NB4 (cell line): ENCODE results near the gene CAST.

Source experiments
- DNase-seq: peaks from one replicate; pipeline ENCODE4 v3.0.0; 2010; ENCODE audit warnings: low read depth
- H3K4me3 ChIP-seq: one replicate; pipeline ENCODE4 v1.5.1; 2011; ENCODE audit warnings: mild to moderate bottlenecking, low read depth, low read length, moderate library complexity
- CTCF ChIP-seq: IDR thresholded peaks from one replicate; pipeline ENCODE4 v1.5.1; 2012; ENCODE audit warnings: low read depth, low read length
- MYC ChIP-seq: IDR thresholded peaks from 2 replicates; pipeline ENCODE4 v1.6.1; 2011; ENCODE audit warnings: low read depth, low read length
- POLR2A ChIP-seq: IDR thresholded peaks from 2 replicates; pipeline ENCODE4 v1.6.1; 2011; ENCODE audit warnings: mild to moderate bottlenecking; ENCODE audit not compliant: insufficient read length; ENCODE audit errors: extremely low read depth
- TF ChIP-seq, protein P1 (sequence below): IDR thresholded peaks from 2 replicates; pipeline ENCODE4 v1.6.1; 2011; ENCODE audit warnings: low read depth, low read length

The CAST gene

GRCh38 chr5:96808868-96809558 is 146.8 kb downstream of the CAST start:
- TF ChIP-seq MYC (no peak), CTCF (no peak), POLR2A (no peak)
- TF ChIP-seq, protein P1, sequence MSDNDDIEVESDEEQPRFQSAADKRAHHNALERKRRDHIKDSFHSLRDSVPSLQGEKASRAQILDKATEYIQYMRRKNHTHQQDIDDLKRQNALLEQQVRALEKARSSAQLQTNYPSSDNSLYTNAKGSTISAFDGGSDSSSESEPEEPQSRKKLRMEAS: no peak

GRCh38 chr5:96809921-96810320 is 147.7 kb downstream of the CAST start:
- DNase-seq: no peak
- TF ChIP-seq, protein P1: no peak
- TF ChIP-seq CTCF (no peak), POLR2A (no peak), MYC (no peak)
- H3K4me3 ChIP-seq: no peak overlapping the region

More at GRCh38 chr5:96808868-96809558, 146.8 kb downstream of the CAST start:
- no peak for DNase-seq
- peak overlapping the region; percentile 73 for H3K4me3 ChIP-seq

DNA sequence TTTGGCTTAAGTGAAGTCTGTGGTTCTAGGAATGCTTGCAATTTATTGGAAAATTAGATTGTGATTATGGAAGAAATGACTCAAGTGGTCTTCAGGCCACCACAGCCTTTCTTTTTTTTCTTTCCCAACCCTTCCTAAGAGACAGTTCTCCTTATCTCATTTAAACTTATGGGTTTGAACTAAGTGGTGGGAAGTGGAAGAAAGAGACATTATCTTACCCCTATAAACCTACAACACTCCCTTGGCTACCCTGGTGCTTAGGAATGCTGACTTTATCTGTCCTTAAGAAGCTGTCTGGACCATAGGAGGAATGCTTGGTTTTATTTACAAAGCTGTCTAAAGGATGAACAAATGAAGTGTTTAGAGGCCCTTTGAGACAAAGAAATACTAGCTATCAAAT is 150.7 kb downstream of the CAST start:
- no peak for DNase-seq
- TF ChIP-seq MYC (no peak), POLR2A (no peak), CTCF (no peak)
- TF ChIP-seq, protein P1: no peak
- no peak overlapping the region for H3K4me3 ChIP-seq

GRCh38 chr5:96814041-96814440 is 151.9 kb downstream of the CAST start:
- TF ChIP-seq, protein P1: no peak
- TF ChIP-seq MYC (no peak), CTCF (no peak), POLR2A (no peak)
- DNase-seq: no peak
- no peak overlapping the region for H3K4me3 ChIP-seq

DNA sequence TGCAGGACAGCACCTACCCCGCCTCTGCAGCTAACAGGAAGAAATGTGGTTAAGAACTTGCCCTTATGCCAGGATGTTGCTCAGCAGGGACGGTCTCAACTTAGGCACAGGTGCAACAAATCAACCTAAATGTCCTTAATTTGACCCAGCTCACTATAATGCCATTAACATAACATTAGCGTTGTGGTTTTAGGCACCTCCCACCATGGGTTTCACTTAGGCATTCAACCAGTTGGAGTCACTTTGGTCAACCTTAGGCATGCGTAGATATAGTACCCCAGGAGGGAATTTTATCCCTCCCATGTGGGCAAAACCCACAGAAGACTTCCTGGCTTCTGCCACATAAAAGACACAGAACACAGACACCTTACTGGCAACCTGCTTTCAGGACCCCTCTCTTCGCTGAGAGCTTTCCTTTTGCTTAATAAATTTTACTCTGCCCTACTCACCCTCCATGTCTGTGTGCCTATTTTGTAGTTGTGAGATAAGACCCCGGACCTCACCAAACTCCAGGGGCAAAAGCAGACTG is 154.3 kb downstream of the CAST start:
- H3K4me3 ChIP-seq: peak overlapping the region; percentile 55
- no peak for TF ChIP-seq CTCF
- no peak for TF ChIP-seq POLR2A
- no peak for TF ChIP-seq MYC
- TF ChIP-seq, protein P1: peak; percentile 37
- peak; percentile 80 for DNase-seq
